SK-N-DZ (cell line): ENCODE measurements around the gene GNAS.
"Not testable (repeated sequence)": the region's sequence is repeated elsewhere in the genome, so short reads cannot be mapped to it uniquely, and the experiment has no call there.

Experiments
- DNase-seq: peaks from one replicate; pipeline ENCODE4 v3.0.0-alpha.2; 2015; ENCODE audit warnings: low spot score
- small RNA-seq, 2 experiments: library from RNA; depleted of rRNA; stranded (forward); fragments of <200 nt; gene quantifications; one replicate each; pipeline ENCODE3, GENCODE V24; 2014

GNAS gene

DNA sequence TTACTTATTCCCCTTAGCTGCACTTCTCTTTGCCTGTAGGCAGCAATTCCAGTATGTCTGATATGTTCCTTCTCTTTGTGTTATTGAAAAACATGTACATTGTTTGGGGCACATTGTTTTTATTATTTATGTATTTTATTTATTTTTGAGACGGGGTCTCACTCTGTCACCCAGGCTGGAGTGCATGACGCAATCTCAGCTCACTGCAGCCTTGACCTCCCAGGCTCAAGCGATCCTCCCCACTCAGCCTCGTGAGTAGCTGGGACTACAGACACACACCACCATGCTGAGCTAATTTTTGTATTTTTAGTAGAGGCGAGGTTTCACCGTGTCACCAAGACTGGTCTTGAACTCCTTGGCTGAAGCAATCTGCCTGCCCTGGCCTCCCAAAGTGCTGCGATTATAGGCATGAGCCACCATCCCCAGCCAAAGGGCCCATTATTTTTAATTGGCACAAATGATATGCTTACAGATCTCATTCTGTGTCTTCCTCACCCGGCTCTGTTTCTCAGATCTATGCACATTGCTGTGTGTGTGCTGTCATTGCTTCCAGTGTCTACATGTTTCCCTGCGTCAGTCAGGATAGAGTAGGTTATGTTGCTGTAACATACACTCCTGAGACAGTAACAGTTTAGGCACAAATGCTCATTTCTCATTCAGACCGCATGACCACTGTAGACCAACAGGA is 74.4 kb downstream of the GNAS start:
- no peak for DNase-seq

DNA sequence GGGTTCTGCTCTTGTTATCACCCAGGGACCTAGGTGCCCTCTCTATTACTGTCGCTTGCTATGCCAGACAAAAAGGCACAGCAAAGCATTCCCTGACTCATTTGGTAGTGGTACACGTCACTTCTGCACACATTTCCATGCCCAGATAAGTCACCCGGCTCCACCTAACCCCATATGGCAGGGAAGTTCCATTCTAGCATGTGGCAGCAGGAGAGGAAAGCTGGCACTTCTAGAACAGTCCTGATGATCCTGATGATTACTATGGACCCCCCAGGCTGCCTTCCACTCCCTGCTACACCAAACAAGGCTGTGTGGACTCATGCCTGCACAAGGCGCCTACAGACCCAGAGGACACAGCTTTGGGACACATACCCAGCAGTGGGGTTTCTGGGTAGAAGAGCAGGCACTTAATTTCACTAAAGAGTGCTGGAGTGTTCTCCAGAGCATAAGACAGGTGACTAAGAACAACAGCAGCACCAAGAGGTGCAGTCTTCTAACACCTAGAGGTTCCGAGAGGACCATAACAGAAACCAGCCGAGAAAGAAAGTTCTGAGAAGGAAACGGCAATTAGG is 75.1 kb downstream of the GNAS start:
- no peak for DNase-seq

DNA sequence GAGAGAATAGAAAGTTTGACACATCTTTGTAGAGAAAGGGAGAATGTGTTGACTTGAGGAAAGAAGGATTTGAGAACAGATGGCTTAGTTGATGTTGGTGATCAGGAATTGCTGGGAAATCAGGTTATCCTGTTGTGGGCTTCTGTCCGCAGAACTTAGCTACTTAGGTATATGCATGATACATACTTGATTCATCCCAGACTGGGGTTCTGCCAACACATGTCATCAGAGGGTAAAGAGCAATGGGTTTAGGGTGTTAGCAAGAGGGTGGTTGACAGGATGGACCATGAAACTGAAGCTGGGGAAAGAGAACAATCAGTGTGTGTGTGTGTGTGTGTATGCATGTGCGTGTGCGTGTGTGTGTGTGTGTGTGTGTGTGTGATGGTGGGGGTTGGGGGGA is 78.0 kb downstream of the GNAS start:
- DNase-seq = no peak

DNA sequence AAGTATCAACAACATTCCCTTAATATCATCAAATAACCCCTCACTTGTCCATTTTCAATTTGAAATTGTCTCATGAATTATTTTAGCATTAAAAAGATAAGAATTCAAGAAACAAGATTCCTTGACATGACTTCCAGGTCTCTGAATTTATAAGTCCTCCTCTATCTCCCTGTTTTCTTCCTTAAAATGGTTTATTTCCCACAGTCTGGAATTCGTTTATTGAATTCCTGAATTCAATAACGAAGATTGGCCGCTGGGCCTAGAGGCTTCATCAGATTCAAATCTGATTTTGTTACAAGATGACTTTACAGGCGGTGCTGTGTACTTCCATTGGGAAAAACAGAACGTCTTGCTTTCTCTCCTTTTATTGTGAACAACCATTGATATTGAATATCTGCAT is 79.7 kb downstream of the GNAS start:
- no peak for DNase-seq

DNA sequence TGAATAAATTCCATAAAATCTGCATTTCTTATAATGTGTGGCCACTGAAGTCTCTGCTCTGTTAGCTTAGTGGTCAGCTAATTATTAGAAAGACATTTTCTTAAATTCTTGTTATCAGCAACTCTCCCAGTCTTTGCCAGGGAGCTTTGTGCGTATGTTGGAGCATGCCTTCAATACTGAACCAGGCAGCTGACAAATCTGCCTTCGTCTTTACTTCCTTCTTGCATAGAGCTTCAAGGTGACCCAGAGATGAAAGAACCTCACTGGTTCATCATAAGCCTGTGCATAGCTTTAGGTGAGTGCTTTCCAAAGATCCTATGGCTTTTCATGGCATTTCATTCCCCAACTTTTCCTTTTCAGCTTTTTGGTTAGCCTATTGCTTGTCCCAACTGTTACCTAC is 85.6 kb downstream of the GNAS start:
- DNase-seq = no peak

DNA sequence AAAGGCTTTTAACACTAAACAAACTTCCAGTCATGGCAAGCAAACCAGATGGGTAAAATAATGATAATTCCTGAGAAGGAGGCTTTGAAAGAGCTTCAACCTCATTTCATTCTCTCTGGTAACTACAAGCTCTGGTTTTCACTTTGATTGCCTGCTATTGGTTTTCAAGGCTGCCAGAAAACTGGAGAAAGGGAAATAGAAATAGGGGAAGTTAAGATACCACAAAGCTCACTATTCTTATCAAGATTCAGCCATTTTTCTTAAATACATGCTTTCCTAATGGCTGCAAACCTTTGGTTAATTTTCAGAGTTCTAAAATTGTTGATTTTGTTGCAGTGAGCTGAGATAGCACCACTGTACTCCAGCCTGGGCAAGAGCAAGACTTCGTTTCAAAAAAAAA is 86.0 kb downstream of the GNAS start:
- no peak for DNase-seq

DNA sequence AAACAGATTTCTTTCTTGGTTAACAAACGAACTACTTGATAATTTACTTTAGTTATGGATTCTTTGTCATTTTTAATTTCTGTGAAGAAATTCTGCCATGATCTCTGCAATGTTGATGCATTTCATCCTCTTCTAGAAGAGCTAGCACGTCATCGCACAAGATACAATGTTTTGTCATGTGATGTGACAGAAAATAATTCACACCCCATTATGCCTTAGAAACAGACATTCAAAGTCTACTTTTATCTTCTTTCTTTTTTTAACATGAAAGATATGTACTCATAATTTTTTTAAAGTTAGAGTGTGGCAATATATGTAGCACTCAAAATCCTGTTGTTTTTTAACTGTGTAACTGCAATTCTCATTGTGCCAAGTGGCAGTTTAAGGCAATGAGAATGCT is 89.0 kb downstream of the GNAS start:
- no peak for DNase-seq

DNA sequence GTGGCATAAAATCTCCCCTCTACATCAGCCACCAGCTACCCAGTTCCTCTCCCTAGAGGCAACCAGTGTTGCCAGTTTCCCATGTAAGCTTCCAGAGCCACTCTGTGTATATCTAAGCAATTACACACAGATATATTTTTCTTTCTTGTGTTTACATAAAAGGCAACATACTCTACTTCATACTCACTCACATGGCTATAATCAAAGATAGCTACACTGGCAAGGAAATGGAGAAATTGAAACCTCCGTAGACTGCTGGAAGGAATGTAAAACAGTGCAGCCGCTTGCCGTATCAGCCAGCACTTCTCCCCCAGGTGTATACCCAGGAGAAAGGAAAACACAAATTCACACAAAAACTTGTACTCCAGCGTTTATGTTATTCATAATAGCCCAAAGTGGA is 90.0 kb downstream of the GNAS start:
- no peak for DNase-seq

DNA sequence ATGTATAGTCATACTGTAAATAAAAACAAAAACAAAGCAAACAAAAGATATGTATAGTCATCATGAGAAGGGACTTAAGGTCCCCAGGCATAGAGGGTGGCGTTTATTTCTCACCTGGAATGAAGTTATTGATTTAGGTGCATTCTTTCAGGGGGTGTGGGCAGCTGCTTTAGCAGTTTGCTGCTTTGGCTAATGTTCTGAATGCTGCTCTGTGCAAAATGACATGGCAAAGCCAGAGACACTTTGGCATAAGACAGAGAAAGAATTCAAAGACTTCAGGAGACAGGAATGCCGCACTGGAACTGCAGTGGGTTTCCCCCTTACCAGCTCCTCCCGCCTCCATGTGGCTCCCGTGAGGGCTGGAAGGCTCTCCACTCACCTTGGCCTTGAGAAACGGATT is 92.1 kb downstream of the GNAS start:
- no peak for DNase-seq

DNA sequence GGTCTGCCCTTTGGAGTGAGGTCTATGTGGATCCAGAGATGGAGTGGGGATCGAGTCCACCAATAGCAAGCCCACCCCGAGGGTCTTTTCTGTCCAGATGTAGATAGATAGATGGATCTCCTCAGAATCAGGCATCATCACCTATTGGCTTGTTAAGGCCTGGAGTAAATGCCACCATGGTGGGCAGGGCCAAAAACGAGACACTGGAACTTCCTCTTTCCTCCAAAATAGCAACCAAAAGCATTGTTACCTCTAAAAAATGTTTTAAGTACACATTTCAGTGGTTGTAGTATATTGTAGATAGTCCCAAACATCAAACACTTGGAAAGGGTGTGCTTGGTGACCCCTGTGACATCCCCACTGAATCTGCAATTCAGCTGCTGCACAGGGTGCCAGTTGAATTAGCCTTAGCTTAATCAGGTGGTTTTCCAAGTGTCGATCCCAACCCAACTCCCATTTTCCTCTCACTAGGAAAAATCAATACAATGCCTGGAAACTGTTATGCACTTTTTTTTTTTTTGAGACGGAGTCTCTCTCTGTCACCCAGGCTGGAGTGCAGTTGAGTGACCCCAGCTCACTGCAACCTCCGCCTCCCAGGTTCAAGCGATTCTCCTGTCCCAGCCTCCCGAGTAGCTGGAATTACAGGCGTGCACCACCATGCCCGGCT is 93.6 kb downstream of the GNAS start:
- no peak for DNase-seq

DNA sequence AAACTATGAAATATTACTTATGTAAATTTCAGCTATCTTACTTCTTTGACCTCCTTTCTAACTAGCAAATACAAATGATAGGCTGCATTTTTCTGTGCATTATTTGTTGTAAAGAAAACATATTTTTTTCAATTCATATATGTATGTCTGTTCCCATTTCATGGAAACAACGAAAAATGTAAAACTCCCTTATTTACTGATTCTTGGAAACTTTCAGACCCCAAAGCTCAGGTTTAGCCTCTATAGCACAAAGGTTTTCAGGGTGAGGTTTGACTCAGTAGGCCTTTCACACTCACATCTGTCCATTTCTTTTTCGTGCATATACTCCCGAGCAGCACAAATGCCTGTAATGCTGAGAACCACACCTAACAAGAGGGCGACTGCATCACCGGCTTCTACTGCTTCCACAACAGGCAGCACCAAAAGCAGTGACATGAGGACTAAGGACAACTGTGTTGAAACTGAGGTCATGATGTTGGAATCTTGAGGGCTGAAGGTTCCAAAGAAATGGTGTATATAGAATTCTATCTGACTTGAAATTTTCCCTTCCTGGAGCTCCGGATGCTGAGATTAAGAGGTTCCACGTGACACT is 95.4 kb downstream of the GNAS start:
- DNase-seq = not testable (repeated sequence)

DNA sequence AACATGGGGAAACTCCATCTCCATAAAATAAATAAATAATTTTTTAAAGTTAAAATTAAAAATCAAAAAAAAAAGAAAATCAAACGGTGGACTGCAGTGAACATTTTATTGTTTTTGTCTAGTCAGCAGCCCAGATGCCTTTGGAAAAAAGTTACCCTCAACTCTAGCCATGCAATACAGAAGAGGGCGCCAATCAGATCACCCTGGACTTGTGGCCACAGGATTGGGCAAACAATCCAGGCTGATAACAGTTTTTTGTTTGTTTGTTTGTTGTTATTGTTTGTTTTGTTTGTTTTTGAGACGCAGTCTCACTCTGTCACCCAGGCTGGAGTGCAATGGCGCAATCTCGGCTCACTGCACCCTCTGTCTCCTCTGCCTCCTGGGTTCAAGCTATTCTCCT is 98.1 kb downstream of the GNAS start:
- DNase-seq = no peak

DNA sequence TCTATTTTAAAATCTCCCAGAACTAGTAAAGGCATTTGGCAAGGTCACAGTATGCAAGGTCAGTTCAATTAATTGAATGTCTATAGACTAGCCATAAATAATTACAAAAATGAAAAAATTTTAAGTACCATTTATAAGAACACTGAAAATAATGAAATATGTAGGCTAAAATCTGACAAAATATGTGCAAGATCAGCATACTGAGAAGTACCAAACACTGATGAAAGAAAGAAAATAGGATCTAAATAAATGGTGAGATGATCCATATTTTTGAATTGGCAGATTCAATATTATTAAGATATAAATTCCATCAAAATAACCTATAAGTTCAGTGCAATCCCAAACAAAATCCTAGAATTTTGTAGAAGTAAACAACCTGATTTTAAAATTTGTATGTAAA is 100.5 kb downstream of the GNAS start:
- no peak for DNase-seq

DNA sequence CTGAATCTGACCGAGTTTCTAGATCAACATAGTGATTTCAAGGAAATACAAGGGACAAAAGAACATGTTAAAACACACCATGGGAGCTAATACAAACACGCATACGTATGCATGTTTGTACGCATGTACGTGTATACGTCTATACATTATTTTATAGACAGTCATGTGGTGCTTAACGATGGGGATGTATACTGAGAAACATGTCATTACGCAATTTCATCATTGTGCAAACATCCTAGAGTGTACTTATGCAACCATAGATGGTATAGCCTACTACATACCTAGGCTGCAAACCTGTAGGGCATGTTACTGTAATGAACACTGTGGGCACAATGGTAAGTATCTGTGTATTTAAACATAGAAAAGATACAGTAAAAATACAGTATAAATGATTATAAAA is 103.6 kb downstream of the GNAS start:
- no peak for DNase-seq

DNA sequence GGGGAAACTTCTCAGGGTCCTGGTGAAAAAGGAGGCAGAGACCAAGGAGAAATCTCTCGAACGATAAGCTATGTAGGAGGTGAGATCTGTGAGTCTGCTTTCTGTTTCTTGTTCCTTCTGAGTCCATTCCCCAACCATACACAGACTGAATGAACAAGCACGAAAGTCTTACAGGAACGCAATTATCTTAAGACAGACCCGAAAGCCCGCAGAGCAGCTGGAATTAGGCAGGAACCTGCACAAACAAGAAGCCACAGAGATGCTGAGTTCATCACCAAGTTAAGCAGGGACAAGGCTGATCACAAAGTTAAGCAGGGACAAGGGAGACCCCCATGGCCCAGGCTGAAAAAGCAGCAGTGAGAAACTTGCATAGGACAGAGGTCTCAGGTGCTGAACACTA is 107.1 kb downstream of the GNAS start:
- no peak for DNase-seq

Small RNA genes lying within 50 kb of the gene (small RNA-seq; reads per million reads assigned to genes)
- gene MIR298 = 0 reads per million in 2 experiments
- gene RF02127 = 0 reads per million in 2 experiments
- 0 reads per million in 2 experiments for gene RF02128
- gene RF02130 = 0 reads per million in 2 experiments
- 0 reads per million in 2 experiments for gene RF02131
